Measurements from ENCODE around the gene BCL11A.

DNA sequence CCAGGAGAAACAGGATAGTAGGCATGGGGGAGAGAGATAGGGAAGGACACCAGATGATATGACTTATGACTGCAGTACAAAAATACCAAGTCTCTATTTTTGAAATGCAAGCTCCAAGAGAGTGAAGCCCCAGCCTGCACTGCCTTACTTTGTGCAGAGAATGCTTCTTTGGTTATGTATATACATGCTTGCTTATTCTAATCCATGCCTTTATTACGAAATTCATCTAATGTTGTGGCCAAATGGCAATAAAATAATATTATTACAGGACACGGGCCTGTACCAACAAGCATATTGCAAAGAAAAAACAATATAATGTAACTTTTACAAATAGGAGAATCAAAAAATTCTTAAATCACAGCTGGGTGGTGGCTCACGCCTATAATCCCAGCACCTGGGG lies 110.8 kb downstream of the BCL11A start:
- no peak for TF ChIP-seq CTCF (IDR thresholded peaks at IDR 0.05; ENCODE audit: insufficient read depth, low read depth, low read length)
- TF ChIP-seq EZH2 (IDR thresholded peaks at IDR 0.05; ENCODE audit: insufficient read depth, low read length), result no peak
